ENCODE measurements around the gene HPCAL1. TPM values are rescaled to one million over a fixed set of nuclear protein-coding genes. Genes with fewer than 3 reads are reported as not detected.

HPCAL1 gene
- total RNA-seq, 3 donors from 2014 or later (not counting 1 experiment from before 2014, with no cell fraction given) = 31.1 to 45.2 (median 39.8) TPM

- no peaks in the 10 kb centered on the region for H3K9me3 Mint-ChIP-seq
These were observed 89.8 kb downstream of the HPCAL1 start for GRCh38 chr2:10392548-10392947.

DNA sequence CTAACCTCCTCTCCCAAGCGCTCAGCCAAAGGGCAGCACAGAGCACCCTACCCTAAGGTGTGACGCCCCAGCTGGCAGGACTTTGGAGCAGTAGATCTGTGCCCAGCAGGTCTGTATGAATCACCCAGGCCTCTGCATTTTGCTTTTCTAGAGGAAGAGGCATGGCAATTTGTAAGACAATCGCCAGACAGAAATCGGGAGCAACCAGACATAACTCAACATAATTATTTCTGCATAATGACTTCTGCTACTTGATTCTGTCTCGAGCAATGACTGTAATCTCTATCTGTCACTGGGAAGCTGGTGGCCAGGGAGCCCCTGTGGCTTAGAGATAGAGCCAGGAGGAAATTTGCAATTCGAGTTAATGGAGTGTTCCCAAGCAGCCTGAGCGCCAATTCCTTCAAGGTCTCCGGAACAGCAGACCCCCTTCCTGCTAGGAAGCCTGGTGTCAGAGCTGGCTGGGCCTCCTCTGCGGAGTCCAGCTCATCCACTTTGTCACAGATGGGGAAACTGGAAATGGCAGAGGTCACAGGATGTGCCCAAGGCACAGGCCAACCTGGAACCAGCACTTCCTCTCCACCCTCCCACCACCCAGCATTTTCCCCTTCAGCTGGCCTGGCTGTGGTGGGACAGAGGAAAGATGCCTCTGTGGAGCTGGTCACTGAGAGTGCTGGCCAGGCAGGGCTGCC is 90.4 kb downstream of the HPCAL1 start:
- peaks cover 24 to 36% of the 10 kb centered on the region in 2 donors for H3K4me1 Mint-ChIP-seq
- H3K4me3 Mint-ChIP-seq = no peak overlapping the region
- no peaks in the 10 kb centered on the region for H3K9me3 ChIP-seq (ENCODE audit: control insufficient read depth, insufficient read depth, low read length)
- H3K36me3 Mint-ChIP-seq = no peaks in the 10 kb centered on the region
- H3K4me3 ChIP-seq (ENCODE audit: low read length) = no peak overlapping the region
- no peak for ATAC-seq
- H3K27me3 Mint-ChIP-seq (ENCODE audit: low read depth in 2 of 2) = no peaks in the 10 kb centered on the region
- H3K36me3 ChIP-seq (ENCODE audit: control insufficient read depth, insufficient read depth, low read length) = no peaks in the 10 kb centered on the region
- no peak overlapping the region for H3K27ac Mint-ChIP-seq
- TF ChIP-seq, protein P1, sequence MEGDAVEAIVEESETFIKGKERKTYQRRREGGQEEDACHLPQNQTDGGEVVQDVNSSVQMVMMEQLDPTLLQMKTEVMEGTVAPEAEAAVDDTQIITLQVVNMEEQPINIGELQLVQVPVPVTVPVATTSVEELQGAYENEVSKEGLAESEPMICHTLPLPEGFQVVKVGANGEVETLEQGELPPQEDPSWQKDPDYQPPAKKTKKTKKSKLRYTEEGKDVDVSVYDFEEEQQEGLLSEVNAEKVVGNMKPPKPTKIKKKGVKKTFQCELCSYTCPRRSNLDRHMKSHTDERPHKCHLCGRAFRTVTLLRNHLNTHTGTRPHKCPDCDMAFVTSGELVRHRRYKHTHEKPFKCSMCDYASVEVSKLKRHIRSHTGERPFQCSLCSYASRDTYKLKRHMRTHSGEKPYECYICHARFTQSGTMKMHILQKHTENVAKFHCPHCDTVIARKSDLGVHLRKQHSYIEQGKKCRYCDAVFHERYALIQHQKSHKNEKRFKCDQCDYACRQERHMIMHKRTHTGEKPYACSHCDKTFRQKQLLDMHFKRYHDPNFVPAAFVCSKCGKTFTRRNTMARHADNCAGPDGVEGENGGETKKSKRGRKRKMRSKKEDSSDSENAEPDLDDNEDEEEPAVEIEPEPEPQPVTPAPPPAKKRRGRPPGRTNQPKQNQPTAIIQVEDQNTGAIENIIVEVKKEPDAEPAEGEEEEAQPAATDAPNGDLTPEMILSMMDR (IDR thresholded peaks at IDR 0.05) = no peak
- DNase-seq = no peak
- H3K9me3 Mint-ChIP-seq = no peaks in the 10 kb centered on the region
- 75% methylated on average over 9 of the region's 9 CpGs for whole genome bisulfite sequencing (ENCODE audit: insufficient coverage)
- intact Hi-C loops (cut with micrococcal nuclease) = no loop called here
- H3K27me3 ChIP-seq (ENCODE audit: control insufficient read depth, insufficient read depth, low read length) = no peaks in the 10 kb centered on the region
- no peak overlapping the region for H3K27ac ChIP-seq (ENCODE audit: low read length)
- H3K4me1 ChIP-seq (ENCODE audit: control insufficient read depth, insufficient read depth, low read length) = peaks cover 19% of the 10 kb centered on the region

More at GRCh38 chr2:10392548-10392947, 89.8 kb downstream of the HPCAL1 start:
- H3K4me3 Mint-ChIP-seq = no peak overlapping the region
- Histone ChIP-seq H3K4me1 (ENCODE audit: control insufficient read depth, insufficient read depth, low read length) (peaks cover 14% of the 10 kb centered on the region), H3K36me3 (ENCODE audit: control insufficient read depth, insufficient read depth, low read length) (no peaks in the 10 kb centered on the region), H3K4me3 (ENCODE audit: low read length) (no peak overlapping the region), H3K9me3 (ENCODE audit: control insufficient read depth, insufficient read depth, low read length) (no peaks in the 10 kb centered on the region), H3K27ac (ENCODE audit: low read length) (no peak overlapping the region), H3K27me3 (ENCODE audit: control insufficient read depth, insufficient read depth, low read length) (no peaks in the 10 kb centered on the region)
- TF ChIP-seq, protein P1 (IDR thresholded peaks at IDR 0.05) = no peak
- H3K27ac Mint-ChIP-seq = no peak overlapping the region
- DNase-seq (no peak), ATAC-seq (no peak)
- WGBS (ENCODE audit: insufficient coverage) = 94% methylated on average over 3 of the region's 6 CpGs
- no peaks in the 10 kb centered on the region for H3K27me3 Mint-ChIP-seq (ENCODE audit: low read depth in 2 of 2)
- H3K36me3 Mint-ChIP-seq = no peaks in the 10 kb centered on the region
- peaks cover 24 to 31% of the 10 kb centered on the region in 2 donors for H3K4me1 Mint-ChIP-seq
- intact Hi-C loops (cut with micrococcal nuclease) = no loop called here

DNA sequence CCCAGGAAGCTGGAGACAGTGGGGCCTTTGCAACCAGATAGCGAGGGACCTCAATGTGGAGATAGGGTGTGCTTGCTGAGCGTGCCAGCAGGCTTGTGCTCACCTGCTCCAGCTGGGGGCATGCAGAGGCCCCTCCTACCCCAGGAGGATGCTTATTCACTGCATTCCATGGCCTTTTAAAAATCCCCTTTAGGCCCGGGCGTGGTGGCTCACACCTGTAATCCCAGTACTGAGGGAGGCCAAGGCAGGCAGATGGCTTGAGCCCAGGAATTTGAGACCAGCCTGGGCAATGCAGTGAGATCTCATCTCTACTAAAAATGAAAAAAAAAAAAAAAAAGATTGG is 90.9 kb downstream of the HPCAL1 start:
- H3K4me1 Mint-ChIP-seq = peaks cover 24 to 38% of the 10 kb centered on the region in 2 donors
- TF ChIP-seq, protein P1 (IDR thresholded peaks at IDR 0.05) = no peak
- 96% methylated on average over 4 of the region's 4 CpGs for WGBS (ENCODE audit: insufficient coverage)
- Histone ChIP-seq H3K4me3 (ENCODE audit: low read length) (no peak overlapping the region), H3K27ac (ENCODE audit: low read length) (no peak overlapping the region), H3K36me3 (ENCODE audit: control insufficient read depth, insufficient read depth, low read length) (no peaks in the 10 kb centered on the region), H3K27me3 (ENCODE audit: control insufficient read depth, insufficient read depth, low read length) (no peaks in the 10 kb centered on the region), H3K9me3 (ENCODE audit: control insufficient read depth, insufficient read depth, low read length) (no peaks in the 10 kb centered on the region), H3K4me1 (ENCODE audit: control insufficient read depth, insufficient read depth, low read length) (peaks cover 19% of the 10 kb centered on the region)
- DNase-seq (no peak), ATAC-seq (no peak)
- no peaks in the 10 kb centered on the region for H3K36me3 Mint-ChIP-seq
- no peaks in the 10 kb centered on the region for H3K27me3 Mint-ChIP-seq (ENCODE audit: low read depth in 2 of 2)
- H3K9me3 Mint-ChIP-seq = no peaks in the 10 kb centered on the region
- no peak overlapping the region for H3K4me3 Mint-ChIP-seq
- intact Hi-C loops (cut with micrococcal nuclease) = no loop called here
- H3K27ac Mint-ChIP-seq = no peak overlapping the region

DNA sequence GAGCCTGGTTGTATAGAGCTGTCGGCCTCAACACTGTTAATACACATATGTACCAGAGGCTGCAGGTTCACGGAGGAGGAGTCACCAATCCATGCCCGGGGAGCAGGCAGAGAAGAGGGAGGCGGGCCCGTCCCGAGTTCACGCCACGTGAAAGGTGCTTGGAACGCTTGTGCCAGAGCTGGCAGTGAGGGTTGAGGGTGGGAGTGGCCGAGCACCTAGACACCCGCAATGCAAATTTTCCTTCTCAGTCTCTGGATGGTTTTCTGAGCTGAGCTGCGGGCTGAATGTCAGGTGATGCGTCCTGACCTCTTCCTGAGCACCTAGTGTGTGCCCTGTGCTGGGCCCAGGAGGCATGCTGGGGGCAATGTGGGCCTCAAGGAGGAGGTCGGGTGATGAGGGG is 93.2 kb downstream of the HPCAL1 start:
- 89% methylated on average over 14 of the region's 14 CpGs for whole genome bisulfite sequencing (ENCODE audit: insufficient coverage)
- Histone ChIP-seq H3K9me3 (ENCODE audit: control insufficient read depth, insufficient read depth, low read length) (no peaks in the 10 kb centered on the region), H3K36me3 (ENCODE audit: control insufficient read depth, insufficient read depth, low read length) (no peaks in the 10 kb centered on the region), H3K4me1 (ENCODE audit: control insufficient read depth, insufficient read depth, low read length) (peaks cover 29% of the 10 kb centered on the region), H3K27me3 (ENCODE audit: control insufficient read depth, insufficient read depth, low read length) (no peaks in the 10 kb centered on the region), H3K4me3 (ENCODE audit: low read length) (no peak overlapping the region), H3K27ac (ENCODE audit: low read length) (no peak overlapping the region)
- Mint-ChIP-seq H3K27ac (no peak overlapping the region), H3K36me3 (no peaks in the 10 kb centered on the region), H3K4me1 (peaks cover 27 to 46% of the 10 kb centered on the region in 2 donors), H3K4me3 (no peak overlapping the region), H3K9me3 (no peaks in the 10 kb centered on the region), H3K27me3 (ENCODE audit: low read depth in 2 of 2) (no peaks in the 10 kb centered on the region)
- TF ChIP-seq, protein P1 (IDR thresholded peaks at IDR 0.05) = no peak
- no peak for ATAC-seq
- DNase-seq = no peak
- intact Hi-C loops (cut with micrococcal nuclease) = no loop called here
